Measurements from ENCODE around the gene GORASP2.

GRCh38 chr2:170971071-170971470 lies 42.0 kb downstream of the GORASP2 start:
- TF ChIP-seq GATA2 (IDR thresholded peaks at IDR 0.05; ENCODE audit: low read depth, low read length) (no peak), GATA3 (IDR thresholded peaks at IDR 0.05; ENCODE audit: low read depth, low read length) (no peak)
